Kidney glomerular epithelial cell (primary cell): ENCODE data around the gene NUPR1.
"Not testable (repeated sequence)": the region's sequence is repeated elsewhere in the genome, so short reads cannot be mapped to it uniquely, and the experiment has no call there.

Experiments used
- DNase-seq: peaks from one replicate; lab custom pipeline; 2025; lab: John Stamatoyannopoulos, UW

Gene NUPR1

GRCh38 chr16:28554634-28555423 lies 16.1 kb upstream of the NUPR1 start:
- no peak for DNase-seq

GRCh38 chr16:28553776-28554633 lies 15.2 kb upstream of the NUPR1 start, which contains the start of gene SGF29:
TSS of gene SGF29 (plus strand) at chr16:28553920. CDS start at chr16:28581070, 27,150 bp downstream.
- peak; percentile 84 for DNase-seq

GRCh38 chr16:28549301-28549899 lies 10.6 kb upstream of the NUPR1 start:
- DNase-seq = peak; percentile 9

- DNase-seq = no peak
Measured at GRCh38 chr16:28548306-28548802, 9.6 kb upstream of the NUPR1 start.

- no peak for DNase-seq
Measured at GRCh38 chr16:28546626-28547025, 7.9 kb upstream of the NUPR1 start.

- DNase-seq = not testable (repeated sequence)
Measured at GRCh38 chr16:28545964-28546363, 7.2 kb upstream of the NUPR1 start.

- no peak for DNase-seq
Measured at GRCh38 chr16:28544998-28545397, 6.2 kb upstream of the NUPR1 start.

GRCh38 chr16:28543072-28543471 lies 4.3 kb upstream of the NUPR1 start:
- DNase-seq = no peak

GRCh38 chr16:28542646-28543045 lies 3.9 kb upstream of the NUPR1 start:
- DNase-seq = no peak

- DNase-seq = no peak
Measured at GRCh38 chr16:28540346-28540745, 1.6 kb upstream of the NUPR1 start.

GRCh38 chr16:28537964-28538732 lies 626 bp downstream of the NUPR1 start:
- DNase-seq = no peak

GRCh38 chr16:28537076-28537475 lies 1.7 kb downstream of the NUPR1 start:
- no peak for DNase-seq

- no peak for DNase-seq
Measured at GRCh38 chr16:28534542-28535373, 4.0 kb downstream of the NUPR1 start.

GRCh38 chr16:28532940-28533647 lies 5.7 kb downstream of the NUPR1 start:
- DNase-seq = no peak

GRCh38 chr16:28531777-28532744 lies 6.7 kb downstream of the NUPR1 start:
- DNase-seq = no peak

GRCh38 chr16:28529124-28529523 lies 9.7 kb downstream of the NUPR1 start:
- no peak for DNase-seq

- DNase-seq = no peak
Measured at GRCh38 chr16:28528463-28528867, 10.3 kb downstream of the NUPR1 start.

GRCh38 chr16:28527985-28528384 lies 10.8 kb downstream of the NUPR1 start:
- no peak for DNase-seq
